NT2/D1 (cell line): ENCODE measurements around the gene GZMM.
A peak's percentile ranks its signal among the peaks of the same experiment; 100 is the strongest.

Source experiments
- DNase-seq: peaks from one replicate; pipeline ENCODE4 v3.0.0-alpha.2; 2011; ENCODE audit warnings: low read depth, low spot score
- H3K27me3 ChIP-seq: 2 replicates; pipeline ENCODE4 v1.6.0; 2011; ENCODE audit warnings: mild to moderate bottlenecking; ENCODE audit not compliant: insufficient read length, insufficient read depth
- H3K36me3 ChIP-seq: 2 replicates; pipeline ENCODE4 v1.6.1; 2011; ENCODE audit warnings: mild to moderate bottlenecking, low read length, mixed read lengths; ENCODE audit not compliant: insufficient read depth, insufficient read length
- H3K4me1 ChIP-seq: 2 replicates; pipeline ENCODE4 v1.5.1; 2011; ENCODE audit not compliant: insufficient read depth, insufficient read length
- H3K4me3 ChIP-seq: 2 replicates; pipeline ENCODE4 v1.5.1; 2011; ENCODE audit warnings: low read depth; ENCODE audit not compliant: insufficient read length
- H3K9ac ChIP-seq: 2 replicates; pipeline ENCODE4 v1.6.0; 2011; ENCODE audit warnings: low read depth; ENCODE audit not compliant: insufficient read length
- H3K9me3 ChIP-seq: 2 replicates; pipeline ENCODE4 v1.5.1; 2011; ENCODE audit warnings: mild to moderate bottlenecking, low read length; ENCODE audit not compliant: insufficient read depth
- SUZ12 ChIP-seq: IDR thresholded peaks from 2 replicates; pipeline ENCODE4 v1.6.1; 2011; ENCODE audit not compliant: insufficient read length, insufficient read depth; ENCODE audit errors: extremely low read depth
- YY1 ChIP-seq: IDR thresholded peaks from 2 replicates; pipeline ENCODE4 v1.6.1; 2011; ENCODE audit not compliant: insufficient read length, insufficient read depth
- ZNF274 ChIP-seq: IDR thresholded peaks from 2 replicates; pipeline ENCODE4 v1.6.1; 2011; ENCODE audit warnings: mild to moderate bottlenecking, low read depth, low read length

GZMM gene

DNA sequence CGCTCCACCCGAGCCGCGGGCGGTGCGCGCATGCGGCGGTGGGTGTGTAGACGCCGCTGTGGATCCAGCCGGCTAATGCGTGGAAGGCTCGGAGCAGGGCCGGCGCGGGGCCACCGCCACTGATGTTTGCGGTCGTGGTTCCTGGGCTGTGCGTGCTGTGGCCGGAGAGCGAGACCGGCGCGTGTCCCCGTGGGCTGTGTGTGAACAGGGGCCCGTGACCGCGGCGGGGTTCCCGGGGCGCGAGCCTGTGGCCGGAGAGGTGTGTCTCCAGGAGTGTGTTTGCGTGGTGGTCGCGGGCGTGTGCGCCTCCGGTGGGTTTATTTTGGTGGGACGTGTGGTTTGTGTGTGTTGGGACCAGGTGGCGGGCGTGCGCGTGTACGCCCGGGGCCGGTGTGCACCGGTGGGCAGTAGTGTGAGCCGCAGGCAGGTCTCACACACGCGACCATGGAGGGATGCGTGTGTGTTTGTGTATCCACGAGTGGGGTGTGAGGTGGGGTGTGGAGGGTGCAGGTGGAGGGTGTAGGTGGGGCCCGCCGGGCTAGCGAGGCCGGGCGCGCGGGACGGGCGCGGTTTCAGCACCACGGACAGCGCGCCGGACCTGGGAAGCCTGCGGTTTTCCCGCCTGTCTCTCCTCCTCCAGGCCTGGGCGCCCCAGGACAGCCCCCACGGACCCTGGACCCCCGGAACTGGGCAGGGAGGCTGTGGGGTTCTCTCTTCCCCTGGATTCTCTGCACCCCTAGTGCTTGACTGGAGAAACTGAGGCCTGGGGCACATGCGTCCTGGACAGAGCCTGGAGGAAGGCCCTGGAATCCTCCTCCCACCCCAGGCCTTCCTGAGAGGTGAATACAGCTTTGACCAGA is 47.5 kb downstream of the GZMM start:
- Histone ChIP-seq H3K27me3 (peaks cover 57% of the 10 kb centered on the region), H3K9me3 (no peaks in the 10 kb centered on the region), H3K9ac (peak overlapping the region; percentile 21), H3K4me3 (peak overlapping the region; percentile 32), H3K36me3 (no peaks in the 10 kb centered on the region), H3K4me1 (peaks cover 30% of the 10 kb centered on the region)
- no peak for DNase-seq
- TF ChIP-seq SUZ12 (no peak), ZNF274 (no peak), YY1 (no peak)

DNA sequence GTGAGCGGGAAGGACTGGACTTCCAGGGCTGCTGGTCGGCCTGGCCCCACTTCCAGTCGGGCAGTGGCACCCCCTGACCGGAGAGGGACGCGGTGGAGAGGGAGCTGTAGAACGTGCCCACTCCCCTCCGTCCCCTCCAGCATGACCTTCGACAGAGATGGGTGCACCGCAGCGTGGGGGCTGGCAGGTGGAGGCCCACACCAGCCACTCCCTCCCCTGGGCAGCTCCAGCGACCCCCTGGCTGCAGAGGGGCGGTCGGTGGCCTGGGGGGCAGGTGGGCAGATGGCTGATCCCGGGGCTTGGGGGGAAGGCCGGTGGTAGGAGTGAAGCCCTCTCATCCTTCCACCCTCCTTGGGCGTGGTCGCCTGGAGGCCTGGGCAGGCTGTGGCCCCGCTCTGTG is 48.2 kb downstream of the GZMM start:
- no peak for DNase-seq
- Histone ChIP-seq H3K27me3 (peaks cover 61% of the 10 kb centered on the region), H3K36me3 (no peaks in the 10 kb centered on the region), H3K4me1 (peaks cover 29% of the 10 kb centered on the region), H3K9ac (no peak overlapping the region), H3K4me3 (no peak overlapping the region), H3K9me3 (no peaks in the 10 kb centered on the region)
- TF ChIP-seq YY1 (no peak), SUZ12 (no peak), ZNF274 (no peak)

DNA sequence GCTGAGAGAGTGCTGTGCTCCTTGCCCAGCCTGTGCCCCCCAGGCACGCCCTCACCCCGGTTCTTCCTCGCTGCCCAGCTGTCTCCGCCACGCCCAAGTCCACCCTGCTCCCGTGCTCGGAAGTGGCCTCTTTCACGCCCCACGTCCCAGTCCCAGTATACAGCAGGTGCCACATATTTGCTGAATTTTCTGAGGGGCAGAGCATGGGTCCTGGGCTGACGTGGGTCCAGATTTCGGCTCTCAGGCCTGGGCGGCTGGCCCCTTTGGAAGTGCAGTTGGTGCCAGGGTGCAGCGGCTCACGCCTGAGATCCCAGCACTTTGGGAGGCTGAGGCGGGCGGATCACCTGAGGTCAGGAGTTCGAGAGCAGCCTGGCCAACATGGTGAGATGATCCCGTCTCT is 49.2 kb downstream of the GZMM start:
- H3K27me3 ChIP-seq, result peaks cover 63% of the 10 kb centered on the region

DNA sequence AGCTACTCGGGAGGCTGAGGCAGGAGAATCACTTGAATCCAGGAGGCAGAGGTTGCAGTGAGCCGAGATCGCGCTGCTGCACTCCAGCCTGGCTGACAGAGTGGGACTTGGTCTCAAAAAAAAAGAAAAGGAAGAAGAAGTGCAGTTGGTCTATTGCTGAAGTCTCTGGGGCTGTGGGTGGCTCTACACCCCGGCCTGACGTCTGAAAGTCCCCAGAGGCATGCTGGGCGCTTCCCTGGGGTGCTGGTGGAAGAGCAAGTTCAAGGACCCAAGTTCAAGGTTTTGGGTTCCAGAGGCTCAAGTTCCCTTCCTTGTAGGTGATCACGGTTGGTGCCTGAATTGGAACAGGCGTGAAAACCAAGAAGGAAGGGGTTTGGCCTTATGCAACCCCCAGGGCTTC is 49.7 kb downstream of the GZMM start:
- DNase-seq, result no peak
- Histone ChIP-seq H3K9ac (no peak overlapping the region), H3K36me3 (no peaks in the 10 kb centered on the region), H3K27me3 (peaks cover 58% of the 10 kb centered on the region), H3K4me3 (no peak overlapping the region), H3K4me1 (peaks cover 24% of the 10 kb centered on the region), H3K9me3 (0 out of 2 replicates have a peak, but pooled peaks cover 5% of the 10 kb centered on the region)
- TF ChIP-seq SUZ12, result no peak
- no peak for TF ChIP-seq ZNF274
- TF ChIP-seq YY1, result no peak

More for the DNA sequence above, 49.2 kb downstream of the GZMM start:
- Histone ChIP-seq H3K9me3 (0 out of 2 replicates have a peak, but pooled peaks cover 5% of the 10 kb centered on the region), H3K4me1 (peaks cover 28% of the 10 kb centered on the region), H3K9ac (no peak overlapping the region), H3K36me3 (no peaks in the 10 kb centered on the region), H3K4me3 (no peak overlapping the region)
- no peak for TF ChIP-seq ZNF274
- no peak for TF ChIP-seq YY1
- TF ChIP-seq SUZ12, result no peak
- DNase-seq, result no peak

DNA sequence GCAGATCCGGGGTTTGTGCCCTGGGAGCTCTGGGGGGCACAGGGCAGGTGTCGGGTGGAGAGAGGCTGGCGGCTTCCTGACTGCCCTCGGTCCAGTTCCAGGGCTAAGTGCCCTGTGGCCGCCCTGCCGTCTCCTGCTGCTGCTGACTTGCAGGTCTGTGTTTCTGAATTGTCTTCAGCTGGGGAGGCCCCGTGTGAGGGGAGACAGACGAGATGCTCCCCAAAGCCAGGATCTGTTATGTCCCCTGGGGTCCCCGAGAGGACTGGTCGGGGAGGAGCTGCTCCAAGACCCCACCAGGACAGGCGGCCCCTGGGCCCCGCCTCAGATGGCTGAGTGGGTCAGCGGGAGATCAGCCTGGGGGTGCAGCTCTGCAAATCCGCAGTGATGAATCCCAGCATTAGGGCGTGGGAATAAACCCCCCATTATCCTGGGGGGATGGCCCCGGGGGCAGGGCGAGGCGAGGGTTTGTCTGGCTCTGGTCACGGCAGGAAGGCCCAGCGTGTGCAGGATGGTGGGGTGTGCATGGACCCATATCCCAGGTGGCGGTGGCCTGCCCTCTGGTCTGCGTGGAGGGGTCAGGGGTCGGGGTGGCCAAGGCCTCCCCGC is 50.5 kb downstream of the GZMM start:
- Histone ChIP-seq H3K4me3 (no peak overlapping the region), H3K9me3 (0 out of 2 replicates have a peak, but pooled peaks cover 5% of the 10 kb centered on the region), H3K9ac (peak overlapping the region; percentile 5), H3K36me3 (no peaks in the 10 kb centered on the region), H3K4me1 (peaks cover 16% of the 10 kb centered on the region), H3K27me3 (peaks cover 50% of the 10 kb centered on the region)
- no peak for DNase-seq
- TF ChIP-seq SUZ12, result no peak
- TF ChIP-seq ZNF274, result no peak
- no peak for TF ChIP-seq YY1

DNA sequence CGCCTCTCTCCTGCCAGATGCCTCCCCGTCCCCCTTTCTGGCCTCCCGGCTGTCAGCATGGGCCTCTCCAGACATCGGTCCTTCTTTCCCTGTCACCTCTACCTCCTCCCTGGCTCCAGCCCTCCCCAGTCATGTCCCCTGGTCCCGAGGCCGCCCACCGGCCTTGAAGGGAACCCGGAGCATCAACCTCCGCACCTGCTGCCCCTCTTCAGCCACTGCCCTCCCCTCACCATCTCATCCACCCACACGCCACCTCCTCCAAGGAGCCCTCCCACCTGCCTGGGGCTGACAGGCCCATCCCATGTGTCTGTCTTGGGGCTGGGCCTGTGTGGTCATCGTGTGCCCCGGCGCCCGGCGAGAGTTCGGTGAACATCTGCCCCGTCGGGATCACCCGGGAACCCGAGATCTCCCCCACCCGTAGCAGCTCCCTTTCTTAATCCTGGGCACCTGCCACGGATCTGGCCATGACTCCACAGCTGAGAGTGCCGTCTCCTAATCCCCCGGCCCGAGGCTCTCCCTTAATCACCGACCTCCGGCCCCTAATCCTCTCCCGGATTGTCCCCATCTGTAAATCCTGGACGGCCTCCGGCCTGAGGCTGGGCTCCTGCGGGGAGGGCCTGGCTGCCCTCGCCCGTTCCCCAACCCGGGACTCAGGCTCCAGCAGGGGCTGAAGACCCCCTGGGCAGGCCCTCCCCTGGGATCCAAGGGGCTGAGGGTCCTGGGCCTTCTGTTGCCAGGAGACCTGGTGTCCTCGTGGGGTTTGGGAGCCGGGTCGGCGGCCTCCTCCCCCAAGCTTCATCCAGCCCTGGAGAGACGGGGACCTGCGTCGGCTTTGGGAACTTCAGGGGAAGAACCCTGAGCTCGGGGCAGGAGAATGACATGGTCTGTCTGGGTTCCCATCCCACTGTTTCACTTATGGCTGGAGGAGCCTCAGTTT is 51.7 kb downstream of the GZMM start:
- H3K9ac ChIP-seq, result peak overlapping the region; percentile 21
- no peaks in the 10 kb centered on the region for H3K36me3 ChIP-seq
- peaks cover 7% of the 10 kb centered on the region; the same call in 1 of the 2 replicates for H3K9me3 ChIP-seq
- H3K4me3 ChIP-seq, result no peak overlapping the region
- peaks cover 16% of the 10 kb centered on the region for H3K4me1 ChIP-seq
- no peak for TF ChIP-seq SUZ12
- TF ChIP-seq YY1, result no peak
- no peak for TF ChIP-seq ZNF274
- peaks cover 45% of the 10 kb centered on the region for H3K27me3 ChIP-seq
- no peak for DNase-seq
